ENCODE results near the gene PSMG3.

Gene PSMG3, protein sequence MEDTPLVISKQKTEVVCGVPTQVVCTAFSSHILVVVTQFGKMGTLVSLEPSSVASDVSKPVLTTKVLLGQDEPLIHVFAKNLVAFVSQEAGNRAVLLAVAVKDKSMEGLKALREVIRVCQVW

DNA sequence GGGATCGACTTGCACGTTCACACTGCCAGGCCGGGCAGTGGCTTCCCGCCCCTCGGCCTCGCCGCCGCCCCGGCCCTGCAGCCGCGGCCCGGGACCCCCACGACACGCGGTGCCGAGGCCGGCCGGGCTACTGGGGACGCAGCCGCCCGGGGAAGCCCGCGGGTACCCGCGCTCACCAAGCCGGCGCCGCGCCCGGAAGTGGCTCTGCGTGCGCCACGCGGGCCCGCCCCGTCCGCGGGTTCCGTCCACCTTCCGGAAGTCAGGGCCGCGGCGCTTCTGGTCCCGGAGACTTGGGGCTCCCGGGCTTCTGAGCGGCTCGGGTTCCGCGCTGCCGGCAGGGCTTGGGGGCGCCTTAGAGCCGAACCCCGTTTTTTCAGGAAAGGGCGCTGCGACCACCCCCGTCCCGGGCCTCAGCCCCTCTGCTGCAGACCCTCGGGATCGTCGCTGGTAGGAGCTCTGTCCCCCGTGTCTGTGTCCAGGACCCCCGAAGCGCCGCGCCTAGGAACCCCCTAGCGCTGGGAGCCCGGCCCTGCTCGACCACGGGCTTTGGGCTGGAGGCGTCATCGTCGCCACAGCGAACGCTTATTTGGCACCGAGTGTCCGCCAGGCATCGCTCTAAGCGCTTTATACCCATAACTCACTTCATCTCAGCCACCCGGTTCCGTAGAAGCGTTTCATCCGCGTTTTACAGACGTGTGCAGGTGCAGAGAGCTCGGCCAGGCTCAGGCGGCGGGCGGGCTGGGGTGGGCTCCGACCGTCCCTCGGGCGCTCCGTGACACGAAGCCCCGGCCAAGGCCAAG, at the start of gene PSMG3:
TSS of gene PSMG3 (minus strand) at position 200 of the 800 bp plus-strand sequence. CDS start 693 bp downstream, outside the sequence.
- DNase-seq = no peak

DNA sequence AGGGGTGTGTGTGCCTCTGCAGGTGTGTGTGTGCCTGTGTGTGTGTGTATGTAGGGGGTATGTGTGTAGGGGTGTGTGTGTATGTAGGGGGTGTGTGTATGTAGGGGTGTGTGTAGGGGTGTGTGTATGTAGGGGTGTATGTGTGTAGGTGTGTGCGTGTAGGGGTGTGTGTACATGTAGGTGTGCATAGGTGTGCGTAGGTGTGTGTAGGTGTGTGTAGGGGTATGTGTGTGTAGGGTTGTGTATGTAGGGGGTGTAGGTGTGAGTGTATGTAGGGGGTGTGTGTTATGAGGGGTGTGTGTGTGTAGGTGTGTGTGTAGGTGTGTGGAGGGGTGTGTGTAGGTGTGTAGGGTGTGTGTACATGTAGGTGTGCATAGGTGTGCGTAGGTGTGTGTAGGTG, 48.6 kb upstream of the PSMG3 start:
- DNase-seq = no peak

DNA sequence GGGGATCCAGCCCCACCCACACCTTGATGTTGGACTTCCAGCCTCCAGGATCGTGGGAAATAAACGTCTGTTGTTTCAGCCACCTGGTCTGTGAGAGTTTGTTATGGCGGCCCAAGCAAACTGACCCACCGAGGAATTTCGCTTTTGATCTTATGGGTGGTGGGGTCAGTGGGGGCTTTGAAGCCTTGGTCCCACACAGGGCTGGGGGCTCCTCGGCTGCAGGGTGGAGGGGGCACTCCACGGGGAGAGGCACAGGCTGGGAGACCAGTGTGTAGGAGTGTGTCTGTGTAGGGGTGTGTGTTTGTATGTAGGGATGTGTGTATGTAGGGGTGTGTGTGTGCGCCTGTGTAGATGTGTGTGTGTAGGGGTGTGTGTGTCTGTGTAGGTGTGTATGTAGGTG, 48.1 kb upstream of the PSMG3 start:
- DNase-seq = no peak

DNA sequence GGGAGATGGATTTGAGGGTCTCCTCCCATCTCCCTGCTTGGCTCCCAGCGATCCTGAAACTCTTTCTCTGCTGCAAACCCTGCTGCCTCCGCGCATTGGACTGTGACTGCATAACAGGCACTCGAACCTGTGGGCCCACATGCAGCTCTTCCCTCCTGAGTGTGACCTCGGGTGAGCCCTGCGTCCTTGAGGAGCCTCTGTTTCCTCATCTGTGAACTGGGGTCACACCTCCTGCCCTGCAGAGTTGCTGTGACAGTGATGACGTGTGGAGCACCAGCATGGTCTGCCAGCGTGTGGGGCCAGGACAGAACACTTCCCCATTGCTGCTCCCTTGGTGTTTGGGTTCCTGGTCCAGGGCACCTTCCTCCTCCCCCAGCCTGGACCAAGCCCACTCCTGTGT, 46.9 kb upstream of the PSMG3 start:
- DNase-seq = no peak

DNA sequence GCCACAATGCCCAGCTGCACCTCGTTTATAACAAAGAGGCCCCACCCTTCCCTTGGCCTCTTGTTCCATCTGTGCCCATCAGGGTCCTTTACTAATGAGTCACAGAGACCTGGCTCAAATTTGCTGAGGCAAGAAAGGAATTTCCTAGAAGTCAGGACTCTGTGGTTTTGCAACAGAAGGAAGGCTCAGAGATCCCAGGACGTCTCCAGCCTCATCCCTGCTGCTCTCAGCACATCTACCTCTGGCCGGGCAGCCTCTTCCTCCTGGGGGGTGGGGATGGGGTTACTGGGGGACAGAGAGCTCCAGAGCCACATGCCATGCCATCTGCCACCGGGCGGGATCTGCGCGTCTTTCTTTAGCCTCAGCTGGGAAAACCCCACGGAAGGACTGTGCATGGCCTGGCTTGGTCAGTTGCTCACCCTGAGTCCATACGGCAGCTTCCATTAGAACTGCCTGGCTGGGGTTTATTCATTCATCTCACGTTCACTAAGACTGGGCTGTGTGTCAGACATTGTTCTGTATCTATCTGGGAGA, 41.9 kb upstream of the PSMG3 start:
- no peak for DNase-seq

DNA sequence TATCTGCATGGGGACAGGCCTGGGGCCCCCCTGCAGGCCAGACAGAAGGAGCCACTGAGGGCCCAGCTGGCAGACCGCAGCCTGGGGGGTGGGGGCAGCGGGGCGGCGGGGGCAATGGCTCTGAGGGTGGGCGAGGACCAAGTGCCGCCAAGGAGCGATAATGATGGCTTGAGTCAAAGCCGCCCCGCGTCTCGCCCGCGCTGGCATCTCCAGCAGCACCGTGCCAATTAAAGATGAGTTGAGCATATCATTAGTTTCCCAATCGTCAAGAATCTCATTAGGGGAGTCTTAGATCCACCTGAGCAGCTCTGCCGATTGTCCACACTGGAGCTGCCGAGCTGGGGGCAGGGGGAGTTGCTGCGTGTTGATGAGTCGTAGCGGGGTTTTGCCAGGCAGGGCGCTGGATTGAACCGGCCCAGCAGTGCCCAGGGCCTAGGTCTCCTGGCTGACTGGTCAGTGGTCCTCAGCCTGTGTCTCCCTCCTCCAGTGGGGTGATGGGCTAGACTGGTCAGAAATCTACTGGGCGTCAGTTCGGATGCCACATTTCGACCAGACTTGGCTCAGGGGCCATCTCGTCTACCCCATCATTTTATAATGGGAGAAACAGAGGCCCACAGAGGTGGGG, 41.0 kb upstream of the PSMG3 start:
- no peak for DNase-seq

DNA sequence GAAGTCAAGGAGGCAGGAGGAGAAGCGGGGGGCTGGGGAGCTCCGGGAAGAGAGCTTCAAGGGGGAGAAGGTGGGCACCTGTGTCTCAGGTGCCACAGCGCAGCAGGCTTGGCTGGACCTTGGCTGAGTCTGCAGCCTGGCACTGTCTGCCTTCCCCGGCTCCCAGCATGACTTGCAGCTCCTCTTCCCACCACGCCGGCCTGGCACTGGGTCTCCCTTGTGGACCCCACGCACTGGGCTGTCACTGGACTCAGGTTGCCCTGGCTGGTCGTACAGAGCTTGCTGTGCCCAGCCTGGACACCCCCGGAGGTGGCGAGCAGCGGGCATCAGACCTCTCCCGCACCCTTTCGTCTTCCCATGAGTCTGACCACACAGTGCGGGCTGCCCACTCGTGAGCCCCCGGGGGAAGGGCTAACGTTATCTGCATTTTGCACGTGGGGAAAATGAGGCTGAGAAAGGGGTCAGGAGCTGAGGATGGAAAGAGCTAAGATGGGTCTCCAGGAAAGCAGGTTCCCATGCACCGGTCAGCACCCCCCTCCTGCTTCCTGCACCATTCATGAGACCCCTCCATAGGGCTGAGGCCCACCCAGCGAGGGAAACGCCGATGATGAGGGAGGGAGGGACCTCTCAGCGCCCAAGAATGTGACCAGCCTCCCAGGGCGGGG, 40.3 kb upstream of the PSMG3 start:
- no peak for DNase-seq

DNA sequence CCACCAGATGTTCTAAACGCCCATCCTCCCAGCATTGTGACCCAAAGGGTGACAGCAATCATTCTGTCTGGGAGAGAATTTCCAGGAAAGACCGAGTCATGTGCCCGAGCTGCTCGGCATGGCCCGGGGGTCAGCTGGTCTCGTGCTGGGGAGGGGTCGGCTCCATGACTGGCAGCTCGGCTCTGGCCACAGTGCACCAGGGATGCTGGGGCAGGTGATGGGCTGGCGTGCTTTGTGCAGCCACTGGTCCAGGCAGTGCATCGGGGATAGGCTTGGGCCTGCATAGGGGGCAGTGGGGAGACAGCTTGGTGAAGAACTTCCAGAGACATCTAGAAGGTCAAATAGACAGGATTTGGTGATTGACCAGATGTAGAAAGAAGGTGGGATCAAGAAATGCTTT, 39.2 kb upstream of the PSMG3 start:
- DNase-seq = no peak

DNA sequence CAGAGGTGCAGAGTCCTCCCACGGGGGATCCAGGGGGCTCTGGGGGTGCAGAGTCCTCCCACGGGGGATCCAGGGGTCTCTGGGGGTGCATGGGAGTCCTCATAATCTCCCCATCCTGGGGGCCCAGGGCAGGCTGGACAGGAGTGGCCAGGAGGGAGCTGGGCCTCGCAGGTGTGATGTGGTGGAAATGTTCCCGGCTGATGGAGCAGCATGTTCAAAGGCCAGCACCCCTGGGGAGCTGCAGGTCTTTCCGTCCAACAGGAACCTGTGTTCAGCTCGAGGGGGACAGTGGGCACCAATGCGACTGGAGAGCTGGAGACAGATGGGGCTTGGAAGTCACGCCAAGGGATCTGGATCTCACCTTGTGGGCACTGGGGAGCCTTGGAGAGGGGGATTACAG, 38.5 kb upstream of the PSMG3 start:
- DNase-seq = no peak

DNA sequence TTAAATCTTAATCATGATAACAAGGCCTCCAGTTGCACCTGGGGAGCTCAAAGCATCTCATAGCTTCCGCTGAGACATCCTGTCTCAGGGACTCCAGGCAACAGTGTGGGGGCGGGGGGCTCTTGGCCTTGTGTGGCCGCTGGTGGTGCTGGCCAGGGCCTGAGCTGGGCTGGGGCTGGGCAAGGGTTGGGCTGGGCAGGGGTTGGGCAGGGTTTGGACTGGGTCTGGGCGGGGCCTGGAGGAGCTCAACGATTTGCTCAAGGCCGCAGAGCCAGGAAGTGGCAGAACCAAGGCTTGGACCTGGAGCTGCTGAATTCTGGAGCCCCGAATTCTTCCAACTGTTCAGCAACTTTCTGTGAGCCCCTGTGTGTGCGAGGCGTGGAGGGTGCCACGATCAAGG, 37.9 kb upstream of the PSMG3 start:
- DNase-seq = no peak

DNA sequence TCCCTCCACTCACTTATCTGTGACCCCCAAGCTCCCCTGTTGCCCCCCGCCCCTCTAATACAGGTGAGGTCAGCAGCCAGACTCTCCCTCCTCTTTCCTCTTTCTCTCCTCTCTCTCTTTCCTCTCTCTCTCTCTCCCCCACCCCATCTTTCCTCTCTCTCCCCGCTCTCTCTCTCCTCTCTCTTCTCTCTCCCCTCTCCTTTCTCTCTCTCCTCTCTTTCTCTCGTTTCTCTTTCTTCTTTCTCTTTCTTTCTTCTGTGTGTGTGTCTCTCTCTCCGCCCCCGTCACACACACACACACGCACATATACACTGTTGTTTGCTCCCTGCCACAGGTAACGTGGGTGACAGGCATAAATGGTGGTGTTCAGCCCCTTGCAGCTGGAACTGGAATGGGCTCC, 37.2 kb upstream of the PSMG3 start:
- DNase-seq = no peak

DNA sequence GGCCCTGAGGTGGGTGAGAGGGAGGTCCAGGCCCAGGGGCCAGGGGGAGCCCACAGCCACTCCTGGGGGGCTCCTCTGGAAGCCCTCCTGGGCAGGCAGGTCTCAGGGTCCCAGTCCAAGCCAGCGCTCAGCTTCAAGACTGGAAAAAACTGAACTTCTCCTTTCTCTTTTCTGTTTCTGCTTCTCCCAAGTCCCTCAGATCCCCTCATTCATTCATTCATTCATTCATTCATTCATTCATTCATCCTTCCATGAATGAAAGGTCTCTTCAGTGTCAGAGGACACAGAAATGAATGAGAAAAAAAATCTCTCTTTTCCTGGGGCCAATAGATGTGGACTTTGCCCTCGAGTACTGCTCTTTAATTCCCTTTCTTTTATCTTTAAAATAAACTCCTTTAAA, 34.6 kb upstream of the PSMG3 start:
- no peak for DNase-seq

DNA sequence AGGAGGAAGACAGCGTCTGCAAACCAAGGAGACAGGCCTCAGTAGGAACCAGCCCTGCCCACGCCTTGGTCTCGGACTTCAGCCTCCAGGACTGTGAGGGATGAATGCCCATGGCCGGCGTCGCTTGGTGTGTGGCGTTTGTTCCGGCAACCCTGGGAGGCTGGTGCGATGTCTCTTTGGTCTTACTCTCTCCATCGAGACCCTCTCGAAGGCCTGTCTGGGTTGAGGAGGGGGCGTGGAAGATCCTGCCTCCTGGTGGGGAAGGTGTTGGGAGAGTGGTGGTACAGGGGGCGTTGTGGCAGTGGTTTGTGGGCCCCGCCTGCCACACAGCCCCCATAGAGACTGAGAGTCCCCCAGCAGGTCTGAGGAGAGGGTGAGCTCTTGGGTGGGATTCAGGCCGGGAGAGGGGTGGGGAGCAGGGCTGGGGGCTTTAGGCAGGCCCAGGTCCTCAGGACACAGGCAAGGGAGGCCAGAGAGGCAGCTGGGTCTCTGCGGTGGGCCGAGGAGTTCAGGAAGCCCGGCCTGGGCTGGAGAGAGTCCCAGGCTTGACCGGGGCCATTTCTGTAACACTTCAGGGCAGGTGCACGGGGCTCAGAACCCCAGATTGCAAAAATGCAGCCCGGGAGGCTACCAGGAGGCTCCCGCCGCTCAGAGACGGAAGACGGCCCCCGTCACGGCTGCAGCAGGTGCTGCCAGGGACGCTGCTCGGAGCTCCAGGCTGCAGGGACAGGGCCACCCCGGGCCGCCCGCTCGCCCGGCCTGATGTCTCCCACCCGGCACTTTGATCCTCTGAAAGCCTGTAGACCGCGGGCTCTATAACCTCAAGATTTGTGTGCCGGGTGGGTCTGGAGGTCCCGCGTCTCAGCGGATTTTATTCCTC, 33.8 kb upstream of the PSMG3 start:
- no peak for DNase-seq

DNA sequence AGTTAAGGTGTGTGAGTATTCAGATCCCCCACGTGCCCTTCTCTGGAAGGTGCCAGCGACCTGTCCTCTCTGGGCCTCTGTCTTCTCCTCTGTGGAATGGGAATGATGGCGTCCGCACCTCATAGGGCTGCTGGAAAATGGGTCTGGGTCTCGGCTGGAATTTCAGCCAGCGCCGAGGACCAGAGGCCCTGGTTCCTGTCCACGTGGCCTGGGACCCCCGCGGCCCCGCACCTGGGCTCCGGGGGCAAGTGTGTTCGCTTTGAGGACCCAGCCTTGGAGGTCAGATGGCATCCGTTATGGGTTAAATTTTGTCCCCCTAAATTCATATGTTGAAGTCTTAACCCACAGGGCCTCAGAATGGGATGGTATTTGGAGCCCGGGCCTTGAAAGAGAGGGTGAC, 32.6 kb upstream of the PSMG3 start:
- DNase-seq = no peak

DNA sequence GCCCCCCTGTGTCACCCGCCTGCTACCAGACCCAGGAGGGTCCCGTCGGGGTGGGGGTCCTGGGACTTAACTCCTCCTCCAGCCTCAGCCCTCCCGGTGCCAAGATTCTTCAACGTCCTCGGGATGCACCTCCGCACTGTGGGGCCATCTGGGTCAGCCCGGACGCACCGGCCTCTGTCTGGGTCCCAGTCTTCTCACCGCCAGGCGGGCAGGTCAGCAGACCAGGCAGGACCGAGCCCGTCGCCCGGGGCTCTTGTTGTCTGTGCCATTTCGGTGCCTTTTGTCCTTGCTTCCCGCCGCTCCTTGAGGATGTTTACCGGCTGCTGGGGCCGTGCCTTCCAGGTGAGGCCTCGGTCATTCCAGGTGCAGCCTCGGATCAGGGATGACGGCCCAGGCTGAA, 32.1 kb upstream of the PSMG3 start:
- no peak for DNase-seq

DNA sequence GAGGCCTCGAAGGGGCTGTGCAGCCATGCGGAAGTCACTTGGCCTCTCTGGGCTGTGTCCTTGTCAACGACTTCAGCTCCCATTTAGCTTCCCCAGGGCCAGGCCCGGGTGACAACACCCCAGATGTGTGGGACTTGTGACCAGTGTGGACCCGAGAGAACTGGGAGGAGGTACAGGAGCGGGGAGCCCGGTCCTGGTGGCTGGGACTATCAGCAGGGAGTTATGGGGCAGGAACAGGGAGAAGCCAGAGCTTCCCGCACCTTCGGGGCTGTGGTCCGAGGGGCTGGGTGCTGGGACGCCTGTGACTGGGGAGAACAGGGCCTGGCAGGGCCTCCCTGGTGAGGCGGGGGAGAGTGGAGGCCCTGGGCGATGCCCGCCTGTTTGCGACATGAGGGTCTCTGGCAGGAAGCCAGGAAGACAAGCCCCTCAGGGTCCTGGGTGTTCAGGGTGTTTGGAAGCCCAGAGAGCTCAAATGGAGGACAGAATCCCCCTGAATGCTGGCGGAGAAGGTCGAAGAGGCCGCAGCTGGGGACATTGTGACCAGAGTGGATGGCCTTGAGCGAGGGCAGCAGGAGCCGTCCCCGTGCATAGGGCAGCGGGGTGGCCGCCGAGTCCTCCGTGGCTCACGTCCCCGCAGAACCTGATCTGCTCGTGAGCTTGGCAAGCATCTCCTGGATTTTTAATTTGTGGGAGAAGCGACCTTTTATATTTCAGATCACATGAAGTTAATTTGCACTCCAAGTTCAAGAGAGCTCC, 30.0 kb upstream of the PSMG3 start:
- DNase-seq = no peak

DNA sequence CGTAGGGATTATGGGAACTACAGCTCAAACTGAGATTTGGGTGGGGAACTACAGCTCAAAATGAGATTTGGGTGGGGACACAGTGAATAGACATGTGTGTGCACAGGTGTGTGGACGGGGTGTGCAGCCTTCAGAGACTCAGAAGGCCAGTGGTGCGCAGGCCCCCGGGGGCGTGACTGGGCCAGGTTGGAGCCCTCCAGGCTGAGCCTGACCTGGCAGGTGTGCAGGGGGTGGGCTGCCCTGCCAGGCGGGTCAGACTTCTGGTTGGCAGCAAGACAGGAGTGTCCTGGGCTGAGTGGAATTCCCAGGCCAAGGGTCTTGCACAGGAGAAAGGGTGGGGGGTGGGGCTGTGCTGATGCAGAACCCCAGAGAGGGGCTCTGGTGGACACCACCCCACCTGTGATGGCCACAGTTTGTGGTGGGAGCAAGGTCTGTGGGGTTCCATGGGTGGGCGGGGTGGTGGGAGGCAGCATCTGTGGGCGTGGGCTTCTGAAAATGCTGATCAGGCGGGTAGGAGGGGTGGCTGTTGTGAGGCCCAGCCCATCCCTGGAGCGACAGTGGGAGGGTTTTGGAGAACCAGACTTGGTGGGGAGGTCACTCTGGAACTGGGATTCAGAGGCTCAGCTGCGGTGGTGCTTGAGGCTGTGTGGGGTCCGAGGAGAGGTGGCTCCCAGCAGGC, 29.3 kb upstream of the PSMG3 start:
- DNase-seq = no peak

DNA sequence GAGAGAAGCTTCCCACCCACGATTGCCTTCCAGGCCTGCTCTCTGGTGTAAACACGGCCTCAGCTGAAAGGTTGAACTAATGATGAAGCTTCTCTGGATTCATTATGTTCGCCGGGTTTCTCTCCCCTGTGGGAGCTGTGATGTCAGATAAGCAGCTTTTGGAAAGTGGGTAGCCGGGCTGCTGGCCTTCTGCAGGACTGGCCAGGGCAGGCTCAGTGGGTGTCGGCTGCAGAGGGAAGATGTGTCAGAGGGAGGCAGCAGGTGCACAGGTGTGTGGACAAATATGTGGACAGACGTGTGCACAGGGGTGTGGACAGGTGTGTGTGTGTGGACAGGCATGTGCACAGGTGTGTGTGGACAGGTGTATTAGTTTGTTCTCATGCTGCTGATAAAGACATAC, 28.5 kb upstream of the PSMG3 start:
- DNase-seq = no peak

DNA sequence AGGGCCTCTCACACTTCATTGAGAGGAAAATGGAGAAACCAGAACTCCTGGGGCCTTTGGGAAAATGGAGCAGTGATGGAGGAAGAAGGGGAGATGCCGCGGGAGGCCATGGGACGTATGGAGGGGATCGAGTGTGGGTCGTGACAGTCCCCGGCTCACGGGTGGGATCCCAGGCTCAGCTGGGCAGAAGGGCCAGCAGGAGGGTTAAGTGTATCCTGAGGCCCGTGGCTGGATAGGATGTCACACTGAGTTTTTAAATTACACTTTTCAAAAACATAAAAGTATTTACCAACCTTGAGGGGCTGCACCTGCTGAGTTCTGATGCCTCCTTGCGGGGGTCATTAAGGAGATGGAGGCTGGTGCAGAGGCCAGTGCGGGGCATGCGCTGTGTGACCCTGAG, 28.0 kb upstream of the PSMG3 start:
- DNase-seq = no peak

DNA sequence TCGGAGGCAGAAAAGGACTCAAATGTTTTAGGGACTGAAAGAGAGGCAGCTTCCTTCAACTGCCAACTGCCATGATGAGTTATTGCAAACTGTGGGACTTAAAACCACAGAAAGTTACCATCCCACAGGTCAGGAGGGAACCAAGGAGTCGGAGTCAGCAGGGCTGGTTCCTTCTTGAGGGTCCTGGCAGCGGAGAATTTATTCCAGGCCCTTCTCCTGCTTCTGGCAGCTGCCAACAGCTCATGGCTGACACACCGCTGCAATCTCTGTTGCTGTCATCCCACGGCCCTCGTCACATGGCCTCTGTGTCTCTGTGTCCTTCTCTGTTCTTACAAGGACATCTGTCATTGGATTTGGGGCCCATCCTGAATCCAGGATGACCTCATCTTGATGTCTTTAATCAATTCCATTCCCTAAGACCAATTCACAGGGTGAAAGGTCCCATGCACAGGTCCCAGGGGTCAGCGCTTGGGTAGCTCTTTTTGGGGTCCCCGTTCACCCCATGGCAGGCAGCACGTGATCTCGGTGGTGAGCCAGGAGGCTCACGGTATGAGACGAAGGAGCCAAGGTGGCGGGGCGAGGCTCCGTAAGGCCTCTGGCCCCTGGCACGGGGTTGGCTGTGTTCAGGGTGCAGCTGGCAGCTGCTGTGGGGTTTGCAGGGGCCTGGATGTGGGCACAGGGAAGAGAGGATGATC, 27.4 kb upstream of the PSMG3 start:
- no peak for DNase-seq

Measured in NCI-H1436 treated with DMSO at 0.1 percent for 48 hours (cell line).